H1 (cell line): Measurements from ENCODE around the gene PSMC3IP.

Experiments used
- CEBPB ChIP-seq: IDR thresholded peaks from 2 replicates; pipeline ENCODE4 v1.6.1; 2012; ENCODE audit warnings: low read depth, low read length
- CREB1 ChIP-seq: IDR thresholded peaks from 2 replicates; pipeline ENCODE4 v1.6.1; 2012; ENCODE audit warnings: inconsistent platforms
- CTCF ChIP-seq, 3 experiments: IDR thresholded peaks; 1 replicate in 2 of 3; 2 replicates in 1 of 3; pipeline versions ENCODE4 v1.5.1 to v1.6.1; 2011; ENCODE audit warnings: low read length in 3 of 3, mild to moderate bottlenecking in 3 of 3, inconsistent platforms in 2 of 3, low read depth in 1 of 3, moderate library complexity in 1 of 3; ENCODE audit not compliant: insufficient read depth in 1 of 3; ENCODE audit errors: control extremely low read depth in 1 of 3
- EGR1 ChIP-seq: IDR thresholded peaks from 2 replicates; pipeline ENCODE4 v1.6.1; 2011; ENCODE audit warnings: low read depth, low read length, borderline replicate concordance
- POLR2A ChIP-seq, 2 experiments: IDR thresholded peaks; 1 replicate in 1 of 2; 2 replicates in 1 of 2; pipeline ENCODE4 v1.6.1; 2011; ENCODE audit warnings: low read depth in 2 of 2, low read length in 2 of 2, mild to moderate bottlenecking in 2 of 2; ENCODE audit errors: control extremely low read depth in 1 of 2
- RFX5 ChIP-seq: IDR thresholded peaks from 2 replicates; pipeline ENCODE4 v1.6.1; 2011; ENCODE audit warnings: low read depth, low read length, improper control_type of control experiment, borderline replicate concordance
- SIN3A ChIP-seq, 2 experiments: IDR thresholded peaks in 1 of 2; conservative IDR thresholded peaks in 1 of 2; 2 replicates each; pipeline ENCODE4 v1.6.1; 2011 to 2012; ENCODE audit warnings: low read length in 2 of 2, improper control_type of control experiment in 1 of 2, low read depth in 1 of 2, mild to moderate bottlenecking in 1 of 2
- SIX5 ChIP-seq: IDR thresholded peaks from 2 replicates; pipeline ENCODE4 v1.6.1; 2011; ENCODE audit warnings: mild to moderate bottlenecking, low read depth, low read length
- SUZ12 ChIP-seq: fragments of 200-600 bp; sonication (generic); IDR thresholded peaks from 2 replicates; pipeline ENCODE4 v1.6.1; 2012; ENCODE audit warnings: mild to moderate bottlenecking, inconsistent platforms, low read length, moderate library complexity, mixed read lengths

- TF ChIP-seq RFX5: no peak
- peak in 1 of 2 experiments; percentile 56; a peak in 1 of 4 replicates for TF ChIP-seq SIN3A (conservative IDR thresholded peaks at IDR 0.05 in 1 of 2, IDR thresholded peaks at IDR 0.05 in 1 of 2; ENCODE audit: low read depth in 1 of 2, low read length in 2 of 2)
- TF ChIP-seq CTCF (IDR thresholded peaks at IDR 0.05; ENCODE audit: control extremely low read depth in 1 of 3, insufficient read depth in 1 of 3, low read depth in 1 of 3, low read length in 3 of 3): peak; percentile 75 to 89 (median 77)
- TF ChIP-seq POLR2A (IDR thresholded peaks at IDR 0.05; ENCODE audit: control extremely low read depth in 1 of 2, low read depth in 2 of 2, low read length in 2 of 2): peak; percentile 57 to 62; a peak in 2 of 3 replicates
- peak; percentile 63 for TF ChIP-seq CREB1
- 0 out of 2 replicates have a peak, but pooled peaks have one; percentile 1 for TF ChIP-seq CEBPB
- TF ChIP-seq EGR1: peak; percentile 98
- no peak for TF ChIP-seq SUZ12
- no peak for TF ChIP-seq SIX5
Observed at GRCh38 chr17:42548070-42548837, 29.3 kb downstream of the PSMC3IP start.
